Measurements from ENCODE around the gene METTL18.

Gene METTL18

DNA sequence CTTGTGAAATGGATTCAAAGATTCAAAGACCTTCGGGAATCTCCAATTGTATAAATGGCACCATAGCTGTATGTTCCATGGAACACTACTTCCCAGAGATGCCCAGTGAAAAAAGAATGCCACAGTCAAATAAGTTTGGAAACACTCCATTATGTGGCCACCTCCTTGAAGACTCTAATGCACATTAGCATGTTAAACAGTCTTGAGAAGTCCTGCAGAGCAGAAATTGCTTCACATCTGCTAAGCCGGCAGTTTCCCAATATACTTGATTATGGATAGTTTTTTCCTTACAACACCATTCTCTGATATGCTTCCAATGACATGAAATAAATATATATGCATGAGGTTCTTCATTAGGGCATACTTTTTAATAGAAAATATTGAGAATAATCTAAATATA, 48.2 kb downstream of the METTL18 start:
- H3K27ac ChIP-seq (ENCODE audit: low read length) = no peak overlapping the region
- DNase-seq (no peak), ATAC-seq (ENCODE audit: insufficient read depth, low read depth) (no peak)
- H3K4me1 ChIP-seq (ENCODE audit: insufficient read depth, low read length) = no peaks in the 10 kb centered on the region
- no peak overlapping the region for H2AFZ ChIP-seq (ENCODE audit: low read depth, low read length)
- no peak overlapping the region for H3K9ac ChIP-seq (ENCODE audit: low read depth, low read length)
- no peaks in the 10 kb centered on the region for H3K36me3 ChIP-seq (ENCODE audit: insufficient read depth, low read length)
- H3K79me2 ChIP-seq (ENCODE audit: insufficient read depth, low read length) = no peaks in the 10 kb centered on the region
- no peaks in the 10 kb centered on the region for H3K9me3 ChIP-seq (ENCODE audit: insufficient read depth, low read length, severe bottlenecking)
- H3K4me3 ChIP-seq (ENCODE audit: low read depth in 1 of 2, low read length in 2 of 2) = no peak overlapping the region
- no peak for TF ChIP-seq EZH2 (IDR thresholded peaks at IDR 0.05; ENCODE audit: borderline replicate concordance, low read depth, low read length, severe bottlenecking)
- TF ChIP-seq, protein P1, sequence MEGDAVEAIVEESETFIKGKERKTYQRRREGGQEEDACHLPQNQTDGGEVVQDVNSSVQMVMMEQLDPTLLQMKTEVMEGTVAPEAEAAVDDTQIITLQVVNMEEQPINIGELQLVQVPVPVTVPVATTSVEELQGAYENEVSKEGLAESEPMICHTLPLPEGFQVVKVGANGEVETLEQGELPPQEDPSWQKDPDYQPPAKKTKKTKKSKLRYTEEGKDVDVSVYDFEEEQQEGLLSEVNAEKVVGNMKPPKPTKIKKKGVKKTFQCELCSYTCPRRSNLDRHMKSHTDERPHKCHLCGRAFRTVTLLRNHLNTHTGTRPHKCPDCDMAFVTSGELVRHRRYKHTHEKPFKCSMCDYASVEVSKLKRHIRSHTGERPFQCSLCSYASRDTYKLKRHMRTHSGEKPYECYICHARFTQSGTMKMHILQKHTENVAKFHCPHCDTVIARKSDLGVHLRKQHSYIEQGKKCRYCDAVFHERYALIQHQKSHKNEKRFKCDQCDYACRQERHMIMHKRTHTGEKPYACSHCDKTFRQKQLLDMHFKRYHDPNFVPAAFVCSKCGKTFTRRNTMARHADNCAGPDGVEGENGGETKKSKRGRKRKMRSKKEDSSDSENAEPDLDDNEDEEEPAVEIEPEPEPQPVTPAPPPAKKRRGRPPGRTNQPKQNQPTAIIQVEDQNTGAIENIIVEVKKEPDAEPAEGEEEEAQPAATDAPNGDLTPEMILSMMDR (IDR thresholded peaks at IDR 0.05; ENCODE audit: borderline replicate concordance, extremely low read depth, low read length, poor library complexity, severe bottlenecking) = no peak
- H3K27me3 ChIP-seq (ENCODE audit: insufficient read depth, low read length, poor library complexity) = no peaks in the 10 kb centered on the region
- H4K20me1 ChIP-seq (ENCODE audit: insufficient read depth, low read length) = no peaks in the 10 kb centered on the region
- no peak overlapping the region for H3K4me2 ChIP-seq (ENCODE audit: insufficient read depth, low read length)

DNA sequence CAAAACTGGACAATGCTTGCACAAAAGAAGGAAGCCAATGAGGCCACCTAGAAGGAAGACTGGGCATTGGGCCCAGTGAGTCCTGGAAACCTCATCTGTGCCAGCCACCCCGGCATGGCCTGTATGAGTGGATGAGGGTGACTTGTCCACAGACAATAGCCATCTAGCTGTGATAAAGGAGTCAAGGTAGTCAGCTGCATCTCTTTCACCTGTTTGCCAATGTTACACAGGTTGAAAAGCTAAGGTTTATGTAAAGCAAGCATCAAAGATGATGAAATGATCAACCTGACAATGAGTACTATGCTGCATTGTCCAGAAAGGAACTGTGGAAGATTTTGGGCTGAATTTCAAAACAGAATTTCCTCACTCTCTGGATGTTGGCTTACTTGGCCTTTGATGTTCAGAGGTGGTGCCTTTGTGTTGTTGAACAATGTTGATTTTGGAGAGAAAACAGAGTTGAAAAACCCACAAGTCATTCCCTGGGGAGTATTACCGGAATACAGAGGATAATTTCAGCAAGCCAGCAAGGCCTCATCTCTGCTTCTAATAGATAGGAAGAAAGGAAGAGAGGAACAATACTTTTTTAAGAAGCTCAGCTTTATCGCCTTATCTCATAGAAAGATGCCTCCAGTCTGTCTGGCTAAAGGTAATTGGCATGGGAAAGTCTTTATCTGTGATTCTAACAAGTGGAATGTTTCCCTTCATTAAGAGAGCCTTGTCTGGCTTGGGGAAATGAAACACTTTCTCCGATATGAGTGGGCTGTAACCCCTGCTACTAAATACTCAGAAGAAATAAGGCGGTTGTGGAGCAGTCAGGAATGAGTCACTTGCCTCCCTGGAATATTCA, 49.5 kb downstream of the METTL18 start:
- Histone ChIP-seq H3K4me2 (ENCODE audit: insufficient read depth, low read length) (no peak overlapping the region), H3K9me3 (ENCODE audit: insufficient read depth, low read length, severe bottlenecking) (no peaks in the 10 kb centered on the region), H3K36me3 (ENCODE audit: insufficient read depth, low read length) (no peaks in the 10 kb centered on the region), H2AFZ (ENCODE audit: low read depth, low read length) (peak overlapping the region; percentile 5; the same call in 1 of the 2 replicates), H3K27ac (ENCODE audit: low read length) (no peak overlapping the region), H3K27me3 (ENCODE audit: insufficient read depth, low read length, poor library complexity) (no peaks in the 10 kb centered on the region), H3K9ac (ENCODE audit: low read depth, low read length) (no peak overlapping the region), H4K20me1 (ENCODE audit: insufficient read depth, low read length) (no peaks in the 10 kb centered on the region), H3K4me1 (ENCODE audit: insufficient read depth, low read length) (no peaks in the 10 kb centered on the region), H3K4me3 (ENCODE audit: low read depth in 1 of 2, low read length in 2 of 2) (no peak overlapping the region), H3K79me2 (ENCODE audit: insufficient read depth, low read length) (no peaks in the 10 kb centered on the region)
- no peak for TF ChIP-seq EZH2 (IDR thresholded peaks at IDR 0.05; ENCODE audit: borderline replicate concordance, low read depth, low read length, severe bottlenecking)
- no peak for DNase-seq
- no peak for ATAC-seq (ENCODE audit: insufficient read depth, low read depth)
